ENCODE results near the gene GREB1. TPM values are rescaled to one million over a fixed set of nuclear protein-coding genes. Genes with fewer than 3 reads are reported as not detected.

Gene GREB1
- total and polyA plus RNA-seq, 2 of the 13 experiments (the other 11 are each of a cell fraction or from before 2014, with no cell fraction given): 31.3 to 61.2 TPM

DNA sequence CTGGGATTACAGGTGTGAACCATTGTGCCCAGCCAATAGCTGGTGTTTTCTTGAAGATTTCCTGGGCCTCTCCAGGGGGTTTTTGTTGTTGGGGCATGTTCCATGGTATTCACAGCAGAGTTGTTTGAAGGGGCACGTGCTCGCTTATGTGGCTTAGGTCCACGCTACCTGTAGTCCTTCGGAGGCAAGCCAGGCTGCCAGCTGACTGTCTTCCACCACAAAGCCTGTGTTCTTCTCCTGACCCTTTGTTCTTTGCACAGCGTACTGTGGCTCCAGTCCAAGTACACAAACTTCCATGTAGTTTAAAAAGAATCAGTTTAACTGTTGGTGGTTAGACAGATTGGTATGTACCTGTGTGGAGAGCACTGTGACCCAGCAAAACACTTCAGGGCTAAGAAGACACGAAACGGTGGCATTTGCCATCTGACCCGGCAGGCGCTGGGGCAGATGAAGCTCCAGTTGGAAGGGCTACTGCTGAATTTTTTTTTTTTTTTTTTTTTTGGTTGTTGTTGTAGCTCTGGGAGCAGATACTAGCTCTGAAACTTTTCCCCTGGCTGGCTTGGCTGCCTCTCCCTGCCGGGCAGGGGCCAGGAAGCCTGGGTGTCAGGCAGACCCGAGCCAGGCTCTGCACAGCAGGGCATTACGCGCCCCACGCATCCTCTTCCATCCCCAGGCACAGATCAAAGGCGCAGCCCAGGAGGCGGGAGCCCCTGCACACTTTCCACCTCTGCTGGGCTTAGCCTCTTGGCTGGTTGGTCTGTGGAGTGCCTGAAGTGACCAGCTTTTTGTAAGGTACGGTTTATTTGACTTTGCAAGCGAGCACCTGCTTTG lies 5.7 kb downstream of the GREB1 start (continued):
- TF ChIP-seq, protein P1, sequence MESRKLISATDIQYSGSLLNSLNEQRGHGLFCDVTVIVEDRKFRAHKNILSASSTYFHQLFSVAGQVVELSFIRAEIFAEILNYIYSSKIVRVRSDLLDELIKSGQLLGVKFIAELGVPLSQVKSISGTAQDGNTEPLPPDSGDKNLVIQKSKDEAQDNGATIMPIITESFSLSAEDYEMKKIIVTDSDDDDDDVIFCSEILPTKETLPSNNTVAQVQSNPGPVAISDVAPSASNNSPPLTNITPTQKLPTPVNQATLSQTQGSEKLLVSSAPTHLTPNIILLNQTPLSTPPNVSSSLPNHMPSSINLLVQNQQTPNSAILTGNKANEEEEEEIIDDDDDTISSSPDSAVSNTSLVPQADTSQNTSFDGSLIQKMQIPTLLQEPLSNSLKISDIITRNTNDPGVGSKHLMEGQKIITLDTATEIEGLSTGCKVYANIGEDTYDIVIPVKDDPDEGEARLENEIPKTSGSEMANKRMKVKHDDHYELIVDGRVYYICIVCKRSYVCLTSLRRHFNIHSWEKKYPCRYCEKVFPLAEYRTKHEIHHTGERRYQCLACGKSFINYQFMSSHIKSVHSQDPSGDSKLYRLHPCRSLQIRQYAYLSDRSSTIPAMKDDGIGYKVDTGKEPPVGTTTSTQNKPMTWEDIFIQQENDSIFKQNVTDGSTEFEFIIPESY (CRISPR knock-in tag; IDR thresholded peaks at IDR 0.05): peak; percentile 58; the same call in 1 of the 2 replicates
- TF ChIP-seq, protein P2, sequence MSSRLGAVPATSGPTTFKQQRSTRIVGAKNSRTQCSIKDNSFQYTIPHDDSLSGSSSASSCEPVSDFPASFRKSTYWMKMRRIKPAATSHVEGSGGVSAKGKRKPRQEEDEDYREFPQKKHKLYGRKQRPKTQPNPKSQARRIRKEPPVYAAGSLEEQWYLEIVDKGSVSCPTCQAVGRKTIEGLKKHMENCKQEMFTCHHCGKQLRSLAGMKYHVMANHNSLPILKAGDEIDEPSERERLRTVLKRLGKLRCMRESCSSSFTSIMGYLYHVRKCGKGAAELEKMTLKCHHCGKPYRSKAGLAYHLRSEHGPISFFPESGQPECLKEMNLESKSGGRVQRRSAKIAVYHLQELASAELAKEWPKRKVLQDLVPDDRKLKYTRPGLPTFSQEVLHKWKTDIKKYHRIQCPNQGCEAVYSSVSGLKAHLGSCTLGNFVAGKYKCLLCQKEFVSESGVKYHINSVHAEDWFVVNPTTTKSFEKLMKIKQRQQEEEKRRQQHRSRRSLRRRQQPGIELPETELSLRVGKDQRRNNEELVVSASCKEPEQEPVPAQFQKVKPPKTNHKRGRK (CRISPR knock-in tag; IDR thresholded peaks at IDR 0.05): peak; percentile 92
- TF ChIP-seq, protein P3, sequence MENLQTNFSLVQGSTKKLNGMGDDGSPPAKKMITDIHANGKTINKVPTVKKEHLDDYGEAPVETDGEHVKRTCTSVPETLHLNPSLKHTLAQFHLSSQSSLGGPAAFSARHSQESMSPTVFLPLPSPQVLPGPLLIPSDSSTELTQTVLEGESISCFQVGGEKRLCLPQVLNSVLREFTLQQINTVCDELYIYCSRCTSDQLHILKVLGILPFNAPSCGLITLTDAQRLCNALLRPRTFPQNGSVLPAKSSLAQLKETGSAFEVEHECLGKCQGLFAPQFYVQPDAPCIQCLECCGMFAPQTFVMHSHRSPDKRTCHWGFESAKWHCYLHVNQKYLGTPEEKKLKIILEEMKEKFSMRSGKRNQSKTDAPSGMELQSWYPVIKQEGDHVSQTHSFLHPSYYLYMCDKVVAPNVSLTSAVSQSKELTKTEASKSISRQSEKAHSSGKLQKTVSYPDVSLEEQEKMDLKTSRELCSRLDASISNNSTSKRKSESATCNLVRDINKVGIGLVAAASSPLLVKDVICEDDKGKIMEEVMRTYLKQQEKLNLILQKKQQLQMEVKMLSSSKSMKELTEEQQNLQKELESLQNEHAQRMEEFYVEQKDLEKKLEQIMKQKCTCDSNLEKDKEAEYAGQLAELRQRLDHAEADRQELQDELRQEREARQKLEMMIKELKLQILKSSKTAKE (CRISPR knock-in tag; IDR thresholded peaks at IDR 0.05; ENCODE audit: borderline replicate concordance): peak; percentile 65
- no peak for TF ChIP-seq STAT5B (CRISPR knock-in tag; IDR thresholded peaks at IDR 0.05)
- no peak for TF ChIP-seq ZFP36L2 (CRISPR knock-in tag; IDR thresholded peaks at IDR 0.05)
- no peak for TF ChIP-seq ZC3H4 (CRISPR knock-in tag; IDR thresholded peaks at IDR 0.05; ENCODE audit: borderline replicate concordance)
- 0 out of 2 replicates have a peak, but pooled peaks have one; percentile 32 for TF ChIP-seq ZNF138 (CRISPR knock-in tag; IDR thresholded peaks at IDR 0.05; ENCODE audit: low read depth)
- TF ChIP-seq SALL2 (CRISPR knock-in tag; IDR thresholded peaks at IDR 0.05): no peak
- TF ChIP-seq ZNF3 (CRISPR knock-in tag; IDR thresholded peaks at IDR 0.05): no peak; the same call in 1 of the 2 replicates
- no peak; the same call in 1 of the 2 replicates for TF ChIP-seq ZNF703 (CRISPR knock-in tag; IDR thresholded peaks at IDR 0.05; ENCODE audit: borderline replicate concordance)
- TF ChIP-seq FOXM1 (CRISPR knock-in tag; IDR thresholded peaks at IDR 0.05): no peak
- peak; percentile 70 for TF ChIP-seq RBFOX2 (IDR thresholded peaks at IDR 0.05; ENCODE audit: low read depth, low read length)
- TF ChIP-seq ZBTB21 (CRISPR knock-in tag; IDR thresholded peaks at IDR 0.05): 0 out of 2 replicates have a peak, but pooled peaks have one; percentile 18
- no peak for TF ChIP-seq YEATS2 (CRISPR knock-in tag; IDR thresholded peaks at IDR 0.05; ENCODE audit: borderline replicate concordance)
- peak; percentile 90; the same call in 1 of the 2 replicates for TF ChIP-seq HNF4G (IDR thresholded peaks at IDR 0.05; ENCODE audit: borderline replicate concordance, low read depth, low read length)
- TF ChIP-seq HNF4G (CRISPR knock-in tag; IDR thresholded peaks at IDR 0.05; ENCODE audit: borderline replicate concordance, low read depth): peak; percentile 73
- peak; percentile 85 for TF ChIP-seq RXRB (CRISPR knock-in tag; IDR thresholded peaks at IDR 0.05; ENCODE audit: borderline replicate concordance)
- TF ChIP-seq ATAD3A (CRISPR knock-in tag; IDR thresholded peaks at IDR 0.05): no peak
- peak; percentile 92 for TF ChIP-seq ZNF556 (CRISPR knock-in tag; IDR thresholded peaks at IDR 0.05; ENCODE audit: borderline replicate concordance)
- TF ChIP-seq, protein P4, sequence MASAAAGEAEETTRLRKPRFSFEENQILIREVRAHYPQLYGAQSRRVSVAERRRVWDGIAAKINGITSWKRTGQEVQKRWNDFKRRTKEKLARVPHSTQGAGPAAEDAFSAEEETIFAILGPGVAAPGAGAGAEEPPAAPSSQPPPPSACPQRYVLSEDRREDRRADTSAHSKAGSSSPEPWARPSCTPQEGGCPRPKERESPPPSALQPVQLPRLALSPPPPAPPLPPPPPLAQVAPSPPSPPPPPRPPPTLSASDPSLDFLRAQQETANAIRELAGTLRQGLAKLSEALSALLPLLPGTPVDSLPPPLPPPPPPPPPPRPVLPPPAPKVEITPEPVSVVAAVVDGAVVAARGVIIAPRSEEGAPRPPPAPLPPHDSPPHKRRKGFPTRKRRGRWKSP (CRISPR knock-in tag; IDR thresholded peaks at IDR 0.05): no peak; the same call in 1 of the 2 replicates
- TF ChIP-seq DNMT1 (CRISPR knock-in tag; IDR thresholded peaks at IDR 0.05): no peak; the same call in 1 of the 2 replicates
- TF ChIP-seq TBP (CRISPR knock-in tag; IDR thresholded peaks at IDR 0.05): no peak
- TF ChIP-seq ZFY (CRISPR knock-in tag; IDR thresholded peaks at IDR 0.05): peak; percentile 42; the same call in 1 of the 2 replicates
- TF ChIP-seq KLF12 (CRISPR knock-in tag; IDR thresholded peaks at IDR 0.05; ENCODE audit: borderline replicate concordance): no peak; the same call in 1 of the 2 replicates

All from HepG2 (cell line).